A549 (cell line): Measurements from ENCODE around the gene COPS9. TPM values are rescaled to one million over a fixed set of nuclear protein-coding genes. Genes with fewer than 3 reads are reported as not detected.

Source experiments
- ATAC-seq, 2 experiments: fragments of 200-7000 bp in 1 of 2; fragments of >200 bp in 1 of 2; cut with Nextera tagmentation in 1 of 2; cut with Tn5 transposase in 1 of 2; 3 replicates each; pipeline versions ENCODE4 v1.8.0 to v1.9.1; 2018 to 2020; ENCODE audit warnings: mild to moderate bottlenecking in 1 of 2, moderate library complexity in 1 of 2
- CTCF ChIA-PET: fragments of 300-600 bp; sonication (Branson Sonifier 250); formaldehyde crosslinking; extraction: SDS; loops from one replicate; lab custom pipeline; 2021; ENCODE audit warnings: antibody characterized with exemption, inconsistent platforms; lab: Yijun Ruan, JAX
- POLR2A ChIA-PET: fragments of 350-600 bp; formaldehyde crosslinking; extraction: SDS; loops from one replicate; lab custom pipeline; 2021; ENCODE audit warnings: antibody characterized with exemption, inconsistent platforms; lab: Yijun Ruan, JAX
- DNase-seq, 2 experiments: peaks; one replicate each; pipeline versions ENCODE4 v3.0.0 to v3.0.0-alpha.2; 2011 to 2016; ENCODE audit warnings: low read depth in 1 of 2, low spot score in 1 of 2
- FAIRE-seq: peaks from 2 replicates; lab custom pipeline; 2011; peaks lifted over from hg19 to GRCh38; lab: Jason Lieb, UNC
- H3K27ac ChIP-seq, 2 experiments: fragments of >200 bp; sonication (Bioruptor Twin); formaldehyde crosslinking; 3 replicates each; pipeline ENCODE4 v1.5.1; 2016 to 2017
- H3K4me1 ChIP-seq: fragments of >200 bp; sonication (Bioruptor Twin); formaldehyde crosslinking; 3 replicates; pipeline ENCODE4 v1.6.1; 2016
- H3K4me2 ChIP-seq: fragments of >200 bp; sonication (Bioruptor Twin); formaldehyde crosslinking; 3 replicates; pipeline ENCODE4 v1.6.1; 2016
- H3K4me3 ChIP-seq: fragments of >200 bp; sonication (Bioruptor Twin); formaldehyde crosslinking; 3 replicates; pipeline ENCODE4 v1.5.1; 2016
- H3K9me3 ChIP-seq: fragments of >200 bp; sonication (Bioruptor Twin); formaldehyde crosslinking; 3 replicates; pipeline ENCODE4 v1.6.1; 2016
- CHD4 ChIP-seq: fragments of 200-600 bp; sonication (generic); IDR thresholded peaks from 2 replicates; pipeline ENCODE4 v1.6.1; 2016; ENCODE audit warnings: antibody characterized with exemption, mild to moderate bottlenecking, borderline replicate concordance
- ESRRA ChIP-seq: fragments of 150-350 bp; IDR thresholded peaks from 2 replicates; pipeline ENCODE4 v1.6.1; 2014; ENCODE audit warnings: mild to moderate bottlenecking, low read length, borderline replicate concordance
- FOSL2 ChIP-seq, 2 experiments: fragments of 450-650 bp in 1 of 2; fragments of >200 bp in 1 of 2; sonication (Bioruptor Twin) in 1 of 2; formaldehyde crosslinking; IDR thresholded peaks; 2 replicates each; pipeline versions ENCODE4 v1.5.0 to v1.6.1; 2016 to 2020; ENCODE audit warnings: mild to moderate bottlenecking in 1 of 2, moderate library complexity in 1 of 2
- HOXA7 ChIP-seq: fragments of 250-450 bp; sonication (Bioruptor Pico); IDR thresholded peaks from 2 replicates; pipeline ENCODE4 v1.5.0; 2020; ENCODE audit warnings: mild to moderate bottlenecking, moderate library complexity
- KDM1A ChIP-seq: fragments of 200-600 bp; sonication (generic); IDR thresholded peaks from 2 replicates; pipeline ENCODE4 v1.6.1; 2016; ENCODE audit warnings: low read depth, mild to moderate bottlenecking
- MAZ ChIP-seq: fragments of 150-350 bp; IDR thresholded peaks from 2 replicates; pipeline ENCODE4 v1.6.1; 2014; ENCODE audit warnings: antibody characterized with exemption, low read depth, low read length, borderline replicate concordance
- MYC ChIP-seq: IDR thresholded peaks from 2 replicates; pipeline ENCODE4 v1.6.1; 2012; ENCODE audit warnings: mild to moderate bottlenecking, inconsistent platforms, low read length, improper control_type of control experiment, borderline replicate concordance
- POLR2A ChIP-seq: IDR thresholded peaks from 2 replicates; pipeline ENCODE4 v1.6.1; 2012; ENCODE audit warnings: mild to moderate bottlenecking, low read length
- POLR2AphosphoS2 ChIP-seq: conservative IDR thresholded peaks from 2 replicates; pipeline ENCODE4 v1.6.1; 2012; ENCODE audit warnings: low read length, improper control_type of control experiment, inconsistent platforms
- RCOR1 ChIP-seq: fragments of 150-350 bp; IDR thresholded peaks from 2 replicates; pipeline ENCODE4 v1.6.1; 2014; ENCODE audit warnings: antibody characterized with exemption, low read length, low read depth
- RFX5 ChIP-seq: fragments of 450-650 bp; IDR thresholded peaks from 2 replicates; pipeline ENCODE4 v1.7.1; 2014; ENCODE audit warnings: antibody characterized with exemption, mild to moderate bottlenecking, moderate library complexity
- RNF2 ChIP-seq: fragments of 200-600 bp; sonication (generic); IDR thresholded peaks from 2 replicates; pipeline ENCODE4 v1.6.1; 2016; ENCODE audit warnings: low read depth, mild to moderate bottlenecking, antibody characterized with exemption, moderate library complexity, borderline replicate concordance
- ZFP36 ChIP-seq: fragments of 450-650 bp; IDR thresholded peaks from 2 replicates; pipeline ENCODE4 v1.6.1; 2014; ENCODE audit warnings: borderline replicate concordance; ENCODE audit not compliant: partially characterized antibody
- ZNF302 ChIP-seq: fragments of 250-450 bp; sonication (Bioruptor Pico); IDR thresholded peaks from 2 replicates; pipeline ENCODE4 v1.9.0; 2021; ENCODE audit warnings: inconsistent platforms, mild to moderate bottlenecking, moderate library complexity
- WGBS: methylation state at CpG from one replicate; pipeline ENCODE4 v1.1.6; 2017; ENCODE audit errors: missing lambda C conversion rate; 5-methylcytosine and 5-hydroxymethylcytosine counted together
- polyA plus RNA-seq, 4 experiments: library from polyadenylated mRNA; depleted of rRNA in 3 of 4; stranded (reverse); fragments of >200 nt; fragmentation: RNase III in 1 of 4; extraction: RNeasy Plus Mini Kit Qiagen cat#74134 plus additional on column Dnase treatment in 1 of 4; gene quantifications; 2 replicates in 3 of 4; 3 replicates in 1 of 4; pipeline ENCODE4 v1.2.3, GENCODE V29; 2011 to 2017
- TF ChIP-seq, protein P1 (sequence below): fragments of 150-350 bp; IDR thresholded peaks from 2 replicates; pipeline ENCODE4 v1.6.1; 2014; ENCODE audit warnings: low read depth, mild to moderate bottlenecking, low read length
- TF ChIP-seq, protein P2 (sequence below): fragments of 450-650 bp; IDR thresholded peaks from 2 replicates; pipeline ENCODE4 v1.6.1; 2014; ENCODE audit warnings: antibody characterized with exemption
- TF ChIP-seq, protein P3 (sequence below): fragments of >200 bp; sonication (Bioruptor Twin); formaldehyde crosslinking; IDR thresholded peaks from 3 replicates; pipeline ENCODE4 v1.6.1; 2016

COPS9 gene
- polyA plus RNA-seq, 2 of the 4 experiments (the other 2 are of a cell fraction) = 321 to 356 TPM

DNA sequence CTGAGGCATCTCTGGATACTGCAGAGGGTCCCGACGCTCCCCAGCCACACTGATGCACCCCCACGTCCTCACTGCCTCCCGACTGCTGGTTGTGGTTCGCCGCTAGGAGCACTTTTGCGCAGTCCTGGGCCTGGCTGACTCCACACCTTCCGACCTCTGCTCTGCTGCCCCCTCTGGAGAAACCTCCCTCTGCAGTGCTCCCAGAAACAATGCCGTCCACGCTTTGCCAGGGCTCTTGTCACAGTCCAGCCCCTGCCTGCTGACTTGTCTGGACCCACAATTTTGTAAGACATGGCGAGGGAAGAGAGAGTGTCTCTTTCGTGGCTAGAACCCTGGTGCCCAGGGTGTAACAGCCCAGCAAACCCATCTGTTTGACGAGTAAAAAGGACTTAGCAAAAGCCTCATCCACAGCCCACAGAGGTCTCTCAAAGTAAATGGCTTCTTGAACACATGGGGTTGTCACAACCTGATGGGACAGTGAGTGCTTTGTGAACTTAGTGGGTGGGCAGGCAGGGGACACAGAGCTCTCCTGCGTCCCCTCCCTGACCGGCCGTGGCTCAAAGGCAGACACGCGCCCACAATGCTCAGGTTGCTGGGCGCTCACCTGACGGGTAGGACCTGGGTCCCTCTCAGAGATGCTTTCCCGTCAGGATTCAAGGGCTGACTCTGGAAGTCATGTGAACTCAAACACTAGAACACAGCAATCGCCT lies 4.0 kb downstream of the COPS9 start:
- peaks cover 11% of the 10 kb centered on the region; the same call in 2 of the 3 replicates for H3K4me1 ChIP-seq
- H3K9me3 ChIP-seq = no peaks in the 10 kb centered on the region
- POLR2A ChIA-PET = no interaction called here
- ATAC-seq = 0 out of 6 replicates have a peak, but pooled peaks of 1 of the 2 experiments have one; percentile 13
- H3K4me2 ChIP-seq = no peak overlapping the region
- 92% methylated on average over 20 of the region's 22 CpGs for WGBS
- TF ChIP-seq, protein P1, sequence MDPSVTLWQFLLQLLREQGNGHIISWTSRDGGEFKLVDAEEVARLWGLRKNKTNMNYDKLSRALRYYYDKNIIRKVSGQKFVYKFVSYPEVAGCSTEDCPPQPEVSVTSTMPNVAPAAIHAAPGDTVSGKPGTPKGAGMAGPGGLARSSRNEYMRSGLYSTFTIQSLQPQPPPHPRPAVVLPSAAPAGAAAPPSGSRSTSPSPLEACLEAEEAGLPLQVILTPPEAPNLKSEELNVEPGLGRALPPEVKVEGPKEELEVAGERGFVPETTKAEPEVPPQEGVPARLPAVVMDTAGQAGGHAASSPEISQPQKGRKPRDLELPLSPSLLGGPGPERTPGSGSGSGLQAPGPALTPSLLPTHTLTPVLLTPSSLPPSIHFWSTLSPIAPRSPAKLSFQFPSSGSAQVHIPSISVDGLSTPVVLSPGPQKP = no peak
- TF ChIP-seq FOSL2 (IDR thresholded peaks at IDR 0.05) = no peak
- no peak for TF ChIP-seq FOSL2 (CRISPR knock-in tag; IDR thresholded peaks at IDR 0.05)
- no peak for TF ChIP-seq HOXA7 (CRISPR knock-in tag)
- no peak for TF ChIP-seq ZFP36
- no peak overlapping the region for H3K4me3 ChIP-seq
- DNase-seq = no peak
- CTCF ChIA-PET = interaction anchor here (1.3 to 3.9 kb wide), 2 partner anchors 12 to 71 kb away, joined by 3 to 29 read pairs; no protein-coding TSS in a partner anchor
- H3K27ac ChIP-seq = no peak overlapping the region
- no peak for FAIRE-seq

DNA sequence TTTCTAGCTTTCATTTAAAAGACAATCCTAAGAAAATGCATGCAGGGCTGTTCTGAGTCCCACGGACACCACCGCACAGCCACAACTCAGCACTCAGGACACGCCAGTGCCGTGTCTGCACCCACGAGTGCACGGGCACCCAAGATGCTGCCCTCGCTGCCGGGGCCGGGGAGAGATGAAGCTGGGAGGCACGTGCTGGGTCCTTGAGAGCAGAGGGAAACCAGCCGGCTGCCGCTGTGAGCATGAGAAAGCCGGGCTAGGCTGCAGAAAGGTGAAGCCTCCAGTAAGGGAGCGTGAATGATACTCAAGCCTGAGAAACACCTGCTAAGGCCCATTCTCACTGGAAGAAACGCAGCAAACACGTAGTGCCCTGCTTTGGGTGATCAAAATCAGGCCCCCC lies 4.8 kb downstream of the COPS9 start:
- Histone ChIP-seq H3K9me3 (no peaks in the 10 kb centered on the region), H3K4me2 (no peak overlapping the region), H3K4me1 (peaks cover 11% of the 10 kb centered on the region; the same call in 2 of the 3 replicates), H3K4me3 (no peak overlapping the region), H3K27ac (no peak overlapping the region)
- no peak for TF ChIP-seq RFX5
- TF ChIP-seq RNF2 = no peak
- no peak for TF ChIP-seq FOSL2 (IDR thresholded peaks at IDR 0.05)
- TF ChIP-seq FOSL2 (CRISPR knock-in tag; IDR thresholded peaks at IDR 0.05) = no peak
- no peak for TF ChIP-seq KDM1A
- TF ChIP-seq, protein P2, sequence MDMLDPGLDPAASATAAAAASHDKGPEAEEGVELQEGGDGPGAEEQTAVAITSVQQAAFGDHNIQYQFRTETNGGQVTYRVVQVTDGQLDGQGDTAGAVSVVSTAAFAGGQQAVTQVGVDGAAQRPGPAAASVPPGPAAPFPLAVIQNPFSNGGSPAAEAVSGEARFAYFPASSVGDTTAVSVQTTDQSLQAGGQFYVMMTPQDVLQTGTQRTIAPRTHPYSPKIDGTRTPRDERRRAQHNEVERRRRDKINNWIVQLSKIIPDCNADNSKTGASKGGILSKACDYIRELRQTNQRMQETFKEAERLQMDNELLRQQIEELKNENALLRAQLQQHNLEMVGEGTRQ = no peak
- no peak for TF ChIP-seq MYC
- TF ChIP-seq, protein P3, sequence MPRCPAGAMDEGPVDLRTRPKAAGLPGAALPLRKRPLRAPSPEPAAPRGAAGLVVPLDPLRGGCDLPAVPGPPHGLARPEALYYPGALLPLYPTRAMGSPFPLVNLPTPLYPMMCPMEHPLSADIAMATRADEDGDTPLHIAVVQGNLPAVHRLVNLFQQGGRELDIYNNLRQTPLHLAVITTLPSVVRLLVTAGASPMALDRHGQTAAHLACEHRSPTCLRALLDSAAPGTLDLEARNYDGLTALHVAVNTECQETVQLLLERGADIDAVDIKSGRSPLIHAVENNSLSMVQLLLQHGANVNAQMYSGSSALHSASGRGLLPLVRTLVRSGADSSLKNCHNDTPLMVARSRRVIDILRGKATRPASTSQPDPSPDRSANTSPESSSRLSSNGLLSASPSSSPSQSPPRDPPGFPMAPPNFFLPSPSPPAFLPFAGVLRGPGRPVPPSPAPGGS = no peak
- TF ChIP-seq ZNF302 (CRISPR knock-in tag) = no peak
- no peak for TF ChIP-seq RCOR1
- TF ChIP-seq POLR2A = no peak
- TF ChIP-seq CHD4 = no peak
- FAIRE-seq = no peak
- no peak for ATAC-seq
- 92% methylated on average over 16 of the region's 16 CpGs for WGBS
- CTCF ChIA-PET = no interaction called here
- no peak for DNase-seq
- POLR2A ChIA-PET = no interaction called here

DNA sequence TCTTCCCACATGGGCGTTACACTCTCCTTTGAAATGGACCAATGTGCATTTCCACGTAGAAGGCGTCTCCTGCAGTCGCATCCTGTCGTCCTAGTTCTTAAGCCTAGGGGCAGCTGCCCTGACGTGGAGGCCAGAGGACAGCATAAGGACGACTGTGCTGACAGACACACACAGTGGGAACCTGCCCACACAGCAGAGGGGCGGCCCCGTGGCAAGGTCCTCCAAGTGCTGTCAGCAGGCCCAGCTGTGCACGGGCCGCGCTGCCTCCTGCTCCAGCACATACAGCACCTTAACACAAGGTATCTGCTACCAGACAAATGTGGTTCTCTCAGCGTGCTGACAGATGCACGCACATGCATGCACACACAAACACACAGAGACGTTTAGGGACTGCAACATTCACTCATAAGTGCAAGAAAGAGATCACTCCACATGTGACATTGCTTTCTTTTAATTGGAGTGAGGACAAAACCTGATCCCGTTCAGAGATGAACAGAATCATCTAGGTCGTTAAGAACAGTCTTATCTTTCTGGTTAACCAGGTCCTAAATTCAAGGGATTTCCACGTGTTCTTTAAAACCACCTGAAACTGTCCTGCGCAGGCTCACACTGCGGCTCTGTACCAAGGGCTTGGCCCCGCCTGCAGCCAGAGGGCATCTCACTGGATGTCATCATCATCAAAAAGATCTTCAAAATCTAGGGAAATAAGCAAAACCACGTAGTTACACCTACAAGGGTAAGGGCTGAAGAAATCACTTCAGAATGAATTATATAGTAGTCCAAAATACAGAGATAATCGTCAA lies 5.5 kb downstream of the COPS9 start:
- FAIRE-seq (no peak), ATAC-seq (no peak), DNase-seq (no peak)
- H3K27ac ChIP-seq = no peak overlapping the region
- H3K4me3 ChIP-seq = no peak overlapping the region
- POLR2A ChIA-PET = no interaction called here
- H3K4me1 ChIP-seq = peaks cover 11% of the 10 kb centered on the region; the same call in 2 of the 3 replicates
- WGBS = 87% methylated on average over 15 of the region's 23 CpGs
- no peaks in the 10 kb centered on the region for H3K9me3 ChIP-seq
- H3K4me2 ChIP-seq = no peak overlapping the region
- CTCF ChIA-PET = interaction anchor here (0.7 to 2.8 kb wide), 4 partner anchors 13 to 69 kb away, joined by 3 to 11 read pairs (median 3); no protein-coding TSS in a partner anchor
- TF ChIP-seq ESRRA = no peak
- no peak for TF ChIP-seq KDM1A
- no peak for TF ChIP-seq MAZ
- no peak for TF ChIP-seq POLR2AphosphoS2
